ENCODE measurements around the gene EPHA6. TPM values are rescaled to one million over a fixed set of nuclear protein-coding genes. Genes with fewer than 3 reads are reported as not detected.

The EPHA6 gene
- total RNA-seq, result 1 to 10 TPM in 2 of 4 donors, under 1 TPM in 2; 0.94 to 1.8 (median 1.00) TPM

- TF ChIP-seq, protein P1, sequence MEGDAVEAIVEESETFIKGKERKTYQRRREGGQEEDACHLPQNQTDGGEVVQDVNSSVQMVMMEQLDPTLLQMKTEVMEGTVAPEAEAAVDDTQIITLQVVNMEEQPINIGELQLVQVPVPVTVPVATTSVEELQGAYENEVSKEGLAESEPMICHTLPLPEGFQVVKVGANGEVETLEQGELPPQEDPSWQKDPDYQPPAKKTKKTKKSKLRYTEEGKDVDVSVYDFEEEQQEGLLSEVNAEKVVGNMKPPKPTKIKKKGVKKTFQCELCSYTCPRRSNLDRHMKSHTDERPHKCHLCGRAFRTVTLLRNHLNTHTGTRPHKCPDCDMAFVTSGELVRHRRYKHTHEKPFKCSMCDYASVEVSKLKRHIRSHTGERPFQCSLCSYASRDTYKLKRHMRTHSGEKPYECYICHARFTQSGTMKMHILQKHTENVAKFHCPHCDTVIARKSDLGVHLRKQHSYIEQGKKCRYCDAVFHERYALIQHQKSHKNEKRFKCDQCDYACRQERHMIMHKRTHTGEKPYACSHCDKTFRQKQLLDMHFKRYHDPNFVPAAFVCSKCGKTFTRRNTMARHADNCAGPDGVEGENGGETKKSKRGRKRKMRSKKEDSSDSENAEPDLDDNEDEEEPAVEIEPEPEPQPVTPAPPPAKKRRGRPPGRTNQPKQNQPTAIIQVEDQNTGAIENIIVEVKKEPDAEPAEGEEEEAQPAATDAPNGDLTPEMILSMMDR (IDR thresholded peaks at IDR 0.05; ENCODE audit: low read depth), result no peak
Measured at GRCh38 chr3:96813820-96814650, at the start of gene EPHA6. EPHA6 (plus strand) TSS chr3:96814594.

- TF ChIP-seq, protein P1 (IDR thresholded peaks at IDR 0.05; ENCODE audit: low read depth), result no peak
Measured at GRCh38 chr3:96776818-96777217, 37.6 kb upstream of the EPHA6 start.

DNA sequence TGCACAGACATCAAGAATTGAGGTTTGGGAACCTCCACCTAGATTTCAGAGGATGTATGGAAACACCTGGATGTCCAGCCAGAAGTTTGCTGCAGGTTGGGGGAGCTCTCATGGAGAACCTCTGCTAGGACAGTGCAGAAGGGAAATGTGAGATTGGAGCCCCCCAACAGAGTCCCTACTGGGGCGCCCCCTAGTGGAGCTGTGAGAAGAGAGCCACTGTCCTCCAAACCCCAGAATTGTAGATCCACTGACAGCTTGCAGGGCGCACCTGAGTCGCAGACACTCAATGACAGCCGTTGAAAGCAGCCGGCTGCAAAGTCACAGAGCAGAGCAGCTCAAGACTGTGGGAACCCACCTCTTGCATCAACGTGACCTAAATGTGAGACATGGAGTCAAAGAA is 34.6 kb upstream of the EPHA6 start:
- TF ChIP-seq, protein P1 (IDR thresholded peaks at IDR 0.05; ENCODE audit: low read depth), result no peak

DNA sequence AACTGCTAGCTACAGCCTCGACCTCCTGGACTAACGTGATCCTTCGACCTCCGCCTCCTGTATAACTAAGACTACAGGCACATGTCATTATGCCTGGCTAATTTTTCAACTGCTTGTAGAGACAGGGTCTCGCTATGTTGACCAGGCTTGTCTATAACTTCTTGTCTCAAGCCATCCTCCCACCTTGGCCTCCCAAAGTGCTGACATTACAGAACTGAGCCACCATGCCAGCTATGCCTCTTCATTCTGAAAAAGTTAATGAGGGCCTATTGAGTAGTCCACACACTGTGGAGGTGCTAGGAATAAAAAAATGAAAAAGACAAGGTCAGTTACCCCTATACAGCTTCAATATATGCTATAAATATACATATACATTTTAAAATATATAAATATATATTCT is 18.3 kb upstream of the EPHA6 start:
- TF ChIP-seq, protein P1 (IDR thresholded peaks at IDR 0.05; ENCODE audit: low read depth), result no peak

DNA sequence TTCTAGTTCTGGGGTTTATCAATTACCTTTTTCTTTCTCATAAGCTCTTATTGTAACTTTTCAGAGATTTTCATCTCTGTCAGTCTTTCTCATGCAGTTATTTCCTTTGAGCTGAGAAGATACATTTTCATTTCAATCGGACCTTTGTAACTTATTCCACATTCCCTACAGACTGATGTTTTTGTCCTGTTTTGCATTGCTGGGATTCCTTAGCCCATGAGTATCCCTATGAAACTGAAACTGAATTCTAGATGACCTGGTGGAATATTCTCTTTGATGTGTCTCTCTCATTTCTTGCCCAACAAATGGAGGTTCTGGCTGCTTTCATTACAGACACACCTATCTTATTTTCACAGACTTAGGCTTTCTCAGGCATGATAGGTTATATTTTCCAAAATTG is 10.5 kb upstream of the EPHA6 start:
- TF ChIP-seq, protein P1 (IDR thresholded peaks at IDR 0.05; ENCODE audit: low read depth), result no peak

GRCh38 chr3:96806341-96806740 is 8.1 kb upstream of the EPHA6 start:
- TF ChIP-seq, protein P1 (IDR thresholded peaks at IDR 0.05; ENCODE audit: low read depth), result no peak

GRCh38 chr3:96813134-96813819 is 1.1 kb upstream of the EPHA6 start:
- TF ChIP-seq, protein P1 (IDR thresholded peaks at IDR 0.05; ENCODE audit: low read depth), result no peak
